Gastroesophageal sphincter (tissue), 3 donors: Measurements from ENCODE around the gene SMYD4.

Source experiments
- CTCF ChIP-seq, 4 experiments: fragments of 200-600 bp in 2 of 4; fragments of 450-650 bp in 2 of 4; sonication (generic) in 1 of 4; IDR thresholded peaks; one replicate each; pipeline ENCODE4 v1.5.1; 2017 to 2019; ENCODE audit warnings: antibody characterized with exemption in 4 of 4, mild to moderate bottlenecking in 2 of 4, moderate library complexity in 2 of 4
- EP300 ChIP-seq: sonication (generic); formaldehyde crosslinking; IDR thresholded peaks from one replicate; pipeline ENCODE4 v1.6.1; 2017; ENCODE audit warnings: antibody characterized with exemption, mild to moderate bottlenecking

GRCh38 chr17:1870592-1870991 is 40.9 kb upstream of the SMYD4 start:
- no peak for TF ChIP-seq CTCF (IDR thresholded peaks at IDR 0.05)
- TF ChIP-seq EP300: no peak
